Measurements from ENCODE around the gene CLTCL1.

CLTCL1 gene

DNA sequence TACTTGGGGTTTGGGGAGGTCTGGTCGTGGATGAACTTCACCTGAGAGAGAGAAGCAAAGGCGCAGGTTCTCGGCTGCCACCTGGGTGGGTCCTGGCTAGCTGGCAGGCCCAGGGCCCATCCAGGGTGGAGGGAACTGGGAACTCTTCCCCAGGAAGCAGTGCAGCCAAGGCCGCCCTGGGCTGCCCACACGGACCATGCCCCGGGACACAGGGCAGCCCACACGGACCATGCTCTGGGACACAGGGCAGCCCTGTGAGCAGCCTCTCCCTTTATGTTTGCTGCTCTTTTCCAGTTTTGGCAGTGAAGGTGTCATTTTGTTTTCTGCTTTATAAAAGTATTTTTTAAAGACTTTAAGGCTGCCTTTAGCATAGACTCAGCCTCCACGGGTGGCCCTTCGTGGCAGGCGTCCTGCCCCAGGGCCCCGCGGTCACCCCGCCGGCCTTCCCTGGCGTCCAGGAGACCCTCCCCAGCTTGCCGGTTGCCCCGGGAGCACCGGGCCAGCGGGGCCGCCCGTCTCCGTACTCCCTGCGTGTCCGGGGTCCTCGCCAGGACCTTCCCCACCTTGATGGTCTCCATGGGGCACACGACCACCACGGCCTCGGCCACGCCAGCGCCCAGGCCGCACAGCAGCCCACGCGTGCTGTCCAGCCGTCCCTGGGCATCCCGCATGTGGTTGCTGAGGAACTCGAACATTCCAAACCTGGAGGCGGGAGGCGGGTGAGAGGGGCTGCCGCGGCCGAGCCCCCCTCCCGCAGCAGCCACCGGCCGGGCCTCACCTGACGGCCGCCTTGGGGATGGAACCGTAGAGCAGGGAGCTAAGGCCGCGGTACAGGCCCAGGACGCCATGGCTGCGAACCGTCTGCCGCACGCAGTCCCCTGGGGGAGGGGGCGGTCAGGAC is 114.1 kb downstream of the CLTCL1 start:
- H3K9me3 Mint-ChIP-seq, result no peaks in the 10 kb centered on the region

GRCh38 chr22:19176732-19177131 is 114.8 kb downstream of the CLTCL1 start:
- Mint-ChIP-seq H3K36me3 (ENCODE audit: low read depth) (peaks cover 36% of the 10 kb centered on the region), H3K27ac (peak overlapping the region; percentile 76), H3K9me3 (no peaks in the 10 kb centered on the region), H3K4me1 (ENCODE audit: low read depth) (peaks cover 48% of the 10 kb centered on the region), H3K4me3 (peak overlapping the region; percentile 74), H3K27me3 (no peaks in the 10 kb centered on the region)
- DNase-seq, result no peak

More for the DNA sequence above, 114.1 kb downstream of the CLTCL1 start:
- peaks cover 30% of the 10 kb centered on the region for H3K36me3 Mint-ChIP-seq (ENCODE audit: low read depth)
- no peaks in the 10 kb centered on the region for H3K27me3 Mint-ChIP-seq
- peak overlapping the region; percentile 74 for H3K4me3 Mint-ChIP-seq
- H3K27ac Mint-ChIP-seq, result peak overlapping the region; percentile 76
- peak; percentile 35 for DNase-seq
- H3K4me1 Mint-ChIP-seq (ENCODE audit: low read depth), result peaks cover 51% of the 10 kb centered on the region

- peak overlapping the region; percentile 74 for H3K4me3 Mint-ChIP-seq
- H3K36me3 Mint-ChIP-seq (ENCODE audit: low read depth), result peaks cover 40% of the 10 kb centered on the region
- no peaks in the 10 kb centered on the region for H3K9me3 Mint-ChIP-seq
- peaks cover 44% of the 10 kb centered on the region for H3K4me1 Mint-ChIP-seq (ENCODE audit: low read depth)
- no peak for DNase-seq
- no peaks in the 10 kb centered on the region for H3K27me3 Mint-ChIP-seq
- H3K27ac Mint-ChIP-seq, result peak overlapping the region; percentile 80
Observed at GRCh38 chr22:19176175-19176643, 115.3 kb downstream of the CLTCL1 start.

DNA sequence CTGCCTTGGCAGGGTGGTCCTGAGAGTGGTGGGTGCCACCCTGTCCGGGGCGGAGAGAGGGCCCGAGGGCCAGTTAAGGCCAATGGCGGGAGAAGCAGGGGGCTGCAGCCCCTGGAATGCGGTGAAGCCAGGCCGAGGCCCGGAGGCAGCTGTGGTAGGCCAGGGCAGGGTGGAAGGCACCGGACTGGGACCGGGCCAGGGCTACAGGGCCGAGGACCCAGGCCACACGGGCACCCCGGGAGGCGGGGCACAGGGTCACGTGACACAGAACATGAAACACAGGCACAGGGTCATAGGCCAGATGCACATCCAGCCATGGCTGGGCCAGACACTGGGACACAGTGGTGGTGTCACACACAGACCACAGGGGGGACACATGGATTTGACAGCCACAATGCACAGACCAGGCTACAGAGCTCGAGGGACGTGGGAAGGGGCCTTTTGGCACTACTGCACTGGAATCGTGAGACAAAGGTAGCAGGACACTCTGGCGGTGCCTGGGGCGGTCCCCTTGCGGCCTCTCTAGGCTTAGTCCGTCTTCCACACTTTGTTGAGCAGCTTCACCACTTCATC is 115.8 kb downstream of the CLTCL1 start:
- peaks cover 45% of the 10 kb centered on the region for H3K4me1 Mint-ChIP-seq (ENCODE audit: low read depth)
- no peak for DNase-seq
- H3K36me3 Mint-ChIP-seq (ENCODE audit: low read depth), result peaks cover 45% of the 10 kb centered on the region
- peak overlapping the region; percentile 43 for H3K4me3 Mint-ChIP-seq
- no peaks in the 10 kb centered on the region for H3K9me3 Mint-ChIP-seq
- H3K27ac Mint-ChIP-seq, result peak overlapping the region; percentile 80
- no peaks in the 10 kb centered on the region for H3K27me3 Mint-ChIP-seq

DNA sequence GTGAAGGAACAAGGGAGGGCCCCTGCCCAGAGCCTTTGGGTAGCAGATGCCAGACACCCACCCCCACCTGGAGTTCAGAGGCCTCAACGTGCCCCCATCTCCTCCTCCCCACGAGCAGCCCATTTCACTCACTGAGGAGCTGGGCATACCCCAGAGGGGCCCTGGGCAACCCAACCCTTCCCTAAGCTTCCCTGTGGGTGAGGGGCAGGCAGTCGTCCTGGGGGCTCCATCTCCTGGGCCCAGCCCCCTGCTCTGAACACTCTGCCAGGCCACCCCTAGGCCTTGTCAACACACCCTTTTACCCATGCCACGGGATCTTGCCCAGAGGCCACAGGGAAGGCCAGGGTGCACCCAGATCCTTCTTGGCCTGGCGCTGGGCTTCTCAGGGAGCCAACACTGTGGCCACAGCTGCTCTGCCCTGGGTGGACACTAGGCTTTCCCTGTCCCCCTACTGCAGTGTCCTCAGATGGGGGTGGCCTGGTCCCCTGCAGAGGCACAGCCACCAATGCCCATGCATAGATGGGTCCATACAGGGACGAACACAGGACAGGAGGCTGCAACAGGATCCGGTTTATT is 116.4 kb downstream of the CLTCL1 start:
- Mint-ChIP-seq H3K9me3 (no peaks in the 10 kb centered on the region), H3K4me1 (ENCODE audit: low read depth) (peaks cover 50% of the 10 kb centered on the region), H3K27me3 (peaks cover 5% of the 10 kb centered on the region), H3K36me3 (ENCODE audit: low read depth) (peaks cover 45% of the 10 kb centered on the region), H3K27ac (peak overlapping the region; percentile 96), H3K4me3 (no peak overlapping the region)
- DNase-seq, result no peak

GRCh38 chr22:19174106-19175025 is 117.2 kb downstream of the CLTCL1 start:
- DNase-seq, result no peak
- H3K27ac Mint-ChIP-seq, result peak overlapping the region; percentile 96
- H3K4me1 Mint-ChIP-seq (ENCODE audit: low read depth), result peaks cover 52% of the 10 kb centered on the region
- H3K27me3 Mint-ChIP-seq, result peaks cover 11% of the 10 kb centered on the region
- no peaks in the 10 kb centered on the region for H3K9me3 Mint-ChIP-seq
- peaks cover 45% of the 10 kb centered on the region for H3K36me3 Mint-ChIP-seq (ENCODE audit: low read depth)
- peak overlapping the region; percentile 97 for H3K4me3 Mint-ChIP-seq

- peak overlapping the region; percentile 97 for H3K4me3 Mint-ChIP-seq
- H3K27ac Mint-ChIP-seq, result peak overlapping the region; percentile 96
- peaks cover 53% of the 10 kb centered on the region for H3K4me1 Mint-ChIP-seq (ENCODE audit: low read depth)
- H3K27me3 Mint-ChIP-seq, result peaks cover 20% of the 10 kb centered on the region
- H3K36me3 Mint-ChIP-seq (ENCODE audit: low read depth), result peaks cover 45% of the 10 kb centered on the region
- DNase-seq, result no peak
- H3K9me3 Mint-ChIP-seq, result no peaks in the 10 kb centered on the region
Observed at GRCh38 chr22:19173047-19174035, 118.2 kb downstream of the CLTCL1 start.

- Mint-ChIP-seq H3K27ac (peak overlapping the region; percentile 96), H3K4me3 (peak overlapping the region; percentile 97), H3K36me3 (ENCODE audit: low read depth) (peaks cover 45% of the 10 kb centered on the region), H3K27me3 (peaks cover 29% of the 10 kb centered on the region), H3K4me1 (ENCODE audit: low read depth) (peaks cover 53% of the 10 kb centered on the region), H3K9me3 (no peaks in the 10 kb centered on the region)
- no peak for DNase-seq
Observed at GRCh38 chr22:19172213-19173046, 119.1 kb downstream of the CLTCL1 start.

DNA sequence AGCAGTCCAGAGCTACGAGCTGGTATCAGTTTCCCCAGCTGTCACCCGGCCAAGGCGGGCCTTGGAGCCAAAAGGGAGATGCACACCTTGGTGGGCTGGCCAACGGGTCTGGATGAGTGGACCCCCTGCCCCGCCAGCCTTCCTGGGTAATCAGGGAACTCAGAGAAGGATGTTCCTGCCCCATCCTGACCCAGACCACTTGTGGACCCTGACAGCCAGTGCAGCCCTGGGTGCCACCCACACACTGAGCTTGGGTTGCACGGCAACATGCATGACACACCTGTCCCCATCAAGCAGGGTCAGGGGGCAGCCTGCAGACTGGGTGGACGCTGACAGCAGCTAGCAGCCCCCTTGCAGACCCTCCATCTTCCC is 121.6 kb downstream of the CLTCL1 start:
- Mint-ChIP-seq H3K4me3 (peak overlapping the region; percentile 97), H3K4me1 (ENCODE audit: low read depth) (peaks cover 43% of the 10 kb centered on the region), H3K27ac (no peak overlapping the region), H3K9me3 (no peaks in the 10 kb centered on the region), H3K27me3 (peaks cover 45% of the 10 kb centered on the region), H3K36me3 (ENCODE audit: low read depth) (peaks cover 34% of the 10 kb centered on the region)
- DNase-seq, result no peak

DNA sequence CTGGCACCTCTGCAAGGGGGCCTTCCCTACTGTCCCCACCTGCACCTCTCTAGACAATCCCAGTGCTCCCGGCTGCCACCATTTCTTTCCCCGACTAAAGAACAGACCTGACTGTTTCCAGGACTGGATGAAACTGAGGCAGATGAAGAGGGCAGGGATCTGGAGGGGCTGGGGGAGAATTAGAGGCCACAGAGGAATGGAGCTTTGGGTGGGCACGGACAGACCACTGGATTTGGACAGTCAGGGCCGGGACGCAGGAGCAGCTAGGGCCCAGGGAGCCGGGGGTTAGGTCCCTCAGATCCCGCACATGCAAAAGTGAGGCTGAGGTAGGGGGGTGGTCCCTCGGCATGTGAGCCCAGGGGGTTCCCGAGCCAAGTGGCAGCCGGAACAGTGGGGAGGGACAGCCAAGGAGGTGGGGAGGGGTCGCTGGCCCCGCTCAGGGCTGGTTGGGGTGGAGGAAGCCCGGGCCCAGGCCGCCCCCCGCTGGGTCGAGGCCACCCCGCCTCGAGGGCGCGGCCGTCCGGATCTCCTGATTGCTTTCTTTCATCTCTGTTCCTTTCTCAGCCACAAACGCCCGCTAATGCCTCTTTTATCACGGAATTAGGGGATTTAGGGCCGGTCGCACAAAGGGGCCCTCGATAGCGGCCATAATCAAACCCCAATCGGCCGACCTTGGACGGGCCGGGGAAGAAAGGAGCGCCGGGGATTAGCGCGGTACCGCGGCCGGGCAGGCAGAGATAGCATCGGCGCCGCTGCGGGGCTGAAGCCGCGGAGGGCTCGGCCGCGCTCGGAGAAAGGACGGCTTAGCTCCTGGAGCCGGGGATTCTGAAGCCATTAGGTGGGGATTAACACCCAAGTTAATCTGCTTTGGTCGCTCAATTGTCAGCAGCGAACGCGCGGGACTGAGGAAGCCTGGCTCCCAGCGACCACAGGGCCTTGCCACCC is 122.2 kb downstream of the CLTCL1 start:
- H3K4me3 Mint-ChIP-seq, result peak overlapping the region; percentile 55
- peaks cover 49% of the 10 kb centered on the region for H3K27me3 Mint-ChIP-seq
- peaks cover 30% of the 10 kb centered on the region for H3K36me3 Mint-ChIP-seq (ENCODE audit: low read depth)
- peaks cover 39% of the 10 kb centered on the region for H3K4me1 Mint-ChIP-seq (ENCODE audit: low read depth)
- no peaks in the 10 kb centered on the region for H3K9me3 Mint-ChIP-seq
- H3K27ac Mint-ChIP-seq, result no peak overlapping the region
- peak; percentile 45 for DNase-seq

- Mint-ChIP-seq H3K27ac (no peak overlapping the region), H3K36me3 (ENCODE audit: low read depth) (peaks cover 22% of the 10 kb centered on the region), H3K4me3 (no peak overlapping the region), H3K4me1 (ENCODE audit: low read depth) (peaks cover 30% of the 10 kb centered on the region), H3K27me3 (peaks cover 51% of the 10 kb centered on the region), H3K9me3 (no peaks in the 10 kb centered on the region)
- DNase-seq, result no peak
Observed at GRCh38 chr22:19168088-19168890, 123.2 kb downstream of the CLTCL1 start.
